Rectal smooth muscle tissue (tissue), 1 donor: Measurements from ENCODE around the gene TKTL1.

Source experiments
- H3K27ac ChIP-seq: one replicate; pipeline ENCODE4 v1.7.0; 2013; ENCODE audit warnings: low read depth, low read length, inconsistent platforms
- H3K27me3 ChIP-seq: one replicate; pipeline ENCODE4 v1.7.0; 2013; ENCODE audit warnings: low read length; ENCODE audit not compliant: control insufficient read depth, insufficient read depth
- H3K36me3 ChIP-seq: one replicate; pipeline ENCODE4 v1.7.0; 2013; ENCODE audit warnings: low read length; ENCODE audit not compliant: control insufficient read depth, insufficient read depth
- H3K4me1 ChIP-seq: one replicate; pipeline ENCODE4 v1.7.0; 2013; ENCODE audit warnings: low read length; ENCODE audit not compliant: control insufficient read depth, insufficient read depth
- H3K4me3 ChIP-seq: one replicate; pipeline ENCODE4 v1.7.0; 2013; ENCODE audit warnings: low read length
- H3K9ac ChIP-seq: one replicate; pipeline ENCODE4 v1.7.0; 2013; ENCODE audit warnings: low read length

TKTL1 gene

DNA sequence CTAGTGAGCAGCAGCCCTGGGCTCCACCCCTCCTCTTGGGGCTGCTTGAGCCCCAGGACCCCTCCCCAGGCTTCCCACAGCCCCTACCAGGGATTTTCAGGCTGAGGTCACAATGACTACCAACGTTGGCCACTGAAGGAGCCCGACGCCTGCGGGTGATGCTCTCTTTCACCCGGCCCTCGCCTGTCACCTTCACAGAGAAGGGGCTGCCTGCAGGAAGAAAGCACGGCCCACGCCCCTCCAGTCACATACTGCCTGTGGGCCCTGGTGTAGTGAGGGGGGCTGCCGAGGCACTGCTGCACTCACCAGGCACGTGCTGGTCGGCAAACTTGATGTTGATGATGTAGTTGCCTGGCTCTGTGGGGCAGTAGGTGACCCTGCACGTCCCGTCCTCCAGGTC, 56.9 kb downstream of the TKTL1 start:
- Histone ChIP-seq H3K36me3 (peaks cover 48% of the 10 kb centered on the region), H3K4me1 (no peaks in the 10 kb centered on the region), H3K9ac (no peak overlapping the region), H3K4me3 (no peak overlapping the region), H3K27ac (peak overlapping the region; percentile 55), H3K27me3 (no peaks in the 10 kb centered on the region)

DNA sequence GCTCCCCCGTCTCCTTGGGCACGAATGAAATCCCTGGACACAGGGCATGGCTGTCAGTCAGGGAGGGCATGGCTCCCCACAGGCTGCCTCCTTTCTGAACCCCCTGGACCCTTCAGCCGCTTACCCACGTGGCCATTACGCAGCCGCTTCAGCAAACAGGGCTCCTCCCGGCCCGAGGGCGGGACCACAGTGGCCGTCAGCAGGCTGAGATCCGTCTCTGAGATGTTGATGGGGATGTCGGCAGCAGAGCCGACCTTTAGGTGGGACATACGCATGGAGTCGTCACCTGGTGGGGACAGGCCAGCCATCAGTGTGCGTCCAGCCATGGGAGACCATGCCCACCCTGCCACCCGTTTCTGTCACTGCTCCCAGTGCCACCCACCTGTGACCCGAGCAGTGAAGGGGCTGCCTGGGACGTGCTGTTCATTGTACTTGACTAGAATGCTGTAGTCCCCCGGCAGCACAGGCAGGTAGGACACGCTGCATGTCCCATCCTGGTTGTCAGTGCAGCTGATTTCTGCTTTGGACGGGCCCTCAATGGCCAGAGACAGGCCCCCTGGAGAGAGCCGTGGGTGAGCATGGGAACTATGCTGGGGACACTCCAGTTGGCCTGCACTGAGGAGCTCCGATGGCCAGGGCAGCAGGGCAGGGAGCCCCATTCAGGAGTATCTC, 57.7 kb downstream of the TKTL1 start:
- Histone ChIP-seq H3K9ac (no peak overlapping the region), H3K4me1 (no peaks in the 10 kb centered on the region), H3K27me3 (no peaks in the 10 kb centered on the region), H3K36me3 (peaks cover 55% of the 10 kb centered on the region), H3K4me3 (no peak overlapping the region), H3K27ac (peak overlapping the region; percentile 74)

DNA sequence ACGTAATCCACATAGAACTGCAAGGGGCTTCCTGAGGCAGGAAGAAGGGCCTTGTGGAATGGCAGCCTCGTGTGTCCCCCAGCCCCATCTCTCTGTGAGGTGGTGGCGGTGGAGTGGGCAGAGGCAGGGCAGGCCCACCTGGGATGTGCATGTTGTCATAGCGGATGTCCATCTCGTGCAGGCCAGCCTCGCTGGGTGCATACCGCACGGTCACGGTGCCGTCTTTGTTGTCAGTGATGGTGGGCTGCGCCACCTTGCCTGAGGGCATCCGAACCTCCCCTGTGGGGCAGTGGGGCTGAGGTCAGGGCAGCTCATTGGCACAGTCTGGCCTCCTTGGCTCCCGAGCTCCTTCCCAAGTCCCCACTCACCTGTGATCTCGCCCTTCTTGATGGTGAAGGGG, 58.4 kb downstream of the TKTL1 start:
- Histone ChIP-seq H3K9ac (no peak overlapping the region), H3K27ac (peak overlapping the region; percentile 74), H3K4me1 (no peaks in the 10 kb centered on the region), H3K4me3 (no peak overlapping the region), H3K36me3 (peaks cover 62% of the 10 kb centered on the region), H3K27me3 (no peaks in the 10 kb centered on the region)

DNA sequence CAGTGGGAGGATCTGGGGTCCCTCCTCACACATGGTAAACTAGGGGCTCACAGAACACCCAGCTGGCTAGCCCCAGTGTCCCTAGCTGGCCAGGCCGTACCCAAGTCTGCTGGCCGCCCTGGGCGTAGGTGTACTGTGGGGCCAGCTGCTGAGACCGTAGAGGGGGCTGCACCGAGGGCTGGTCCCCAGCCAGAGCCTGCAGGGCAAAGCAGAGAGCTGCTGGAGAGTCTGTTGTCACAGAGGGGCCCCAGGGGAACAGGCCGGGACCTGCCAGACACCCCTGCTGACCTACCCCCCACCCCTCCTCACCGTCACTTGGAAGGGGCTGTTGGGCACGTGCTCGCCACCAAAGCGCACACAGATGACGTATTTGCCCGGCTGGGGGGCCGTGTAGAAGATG, 58.9 kb downstream of the TKTL1 start:
- Histone ChIP-seq H3K4me1 (no peaks in the 10 kb centered on the region), H3K27ac (peak overlapping the region; percentile 72)

DNA sequence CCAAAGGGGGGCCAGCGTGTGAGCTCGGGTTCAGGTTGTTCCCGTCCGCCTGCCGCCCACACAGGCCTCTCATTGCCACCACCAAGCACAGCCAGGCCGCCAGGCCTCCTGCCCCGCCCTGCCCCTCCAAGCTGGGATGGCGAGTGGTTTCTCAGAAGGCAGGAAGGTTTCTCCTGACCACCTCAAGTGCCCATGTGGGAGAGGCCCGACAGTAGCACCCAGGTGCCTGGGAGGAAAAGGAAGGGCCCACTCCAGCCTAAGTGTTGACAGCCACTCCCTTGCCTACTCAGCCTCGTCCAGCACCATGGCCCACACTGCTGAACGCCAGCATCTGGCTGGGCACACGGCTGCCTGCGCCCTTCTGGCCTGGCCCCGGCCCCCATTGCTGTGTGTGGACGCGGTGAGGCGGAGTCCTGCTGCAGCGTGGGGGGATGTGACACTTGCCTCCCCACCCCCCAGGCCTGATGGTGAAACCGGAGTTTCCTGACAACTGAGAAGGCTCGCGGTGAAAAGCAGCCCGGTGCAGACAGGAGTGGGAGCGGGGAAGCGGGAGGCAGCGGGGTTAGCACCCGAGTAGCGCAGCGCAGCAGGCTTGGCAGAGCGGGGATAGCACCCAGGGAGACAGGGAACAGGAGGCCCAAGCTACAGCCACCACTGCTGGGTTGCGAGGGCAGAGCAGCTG, 59.6 kb downstream of the TKTL1 start:
- Histone ChIP-seq H3K36me3 (peaks cover 56% of the 10 kb centered on the region), H3K4me3 (no peak overlapping the region), H3K27me3 (no peaks in the 10 kb centered on the region), H3K4me1 (no peaks in the 10 kb centered on the region), H3K9ac (no peak overlapping the region), H3K27ac (peak overlapping the region; percentile 72)

More for the DNA sequence above, 58.9 kb downstream of the TKTL1 start:
- Histone ChIP-seq H3K4me3 (no peak overlapping the region), H3K27me3 (no peaks in the 10 kb centered on the region), H3K36me3 (peaks cover 63% of the 10 kb centered on the region), H3K9ac (no peak overlapping the region)

DNA sequence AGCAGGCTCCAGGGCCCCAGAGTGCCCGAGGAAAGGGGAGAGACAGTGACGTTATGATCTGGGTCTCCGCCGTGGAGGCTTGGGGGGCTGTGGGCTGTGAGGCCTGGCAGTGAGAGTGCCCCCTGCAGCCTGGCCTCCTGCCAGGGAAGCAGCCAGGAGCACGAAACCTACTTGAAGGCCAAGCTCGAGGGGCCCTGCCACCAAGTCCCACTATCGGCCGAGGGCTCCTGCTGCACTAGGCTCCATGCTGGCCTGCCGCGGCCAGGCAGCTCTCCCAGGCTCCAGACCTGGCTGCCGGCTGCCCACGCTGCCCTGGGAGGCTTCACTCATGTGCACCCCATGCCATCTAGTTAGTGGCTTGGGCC, 60.2 kb downstream of the TKTL1 start:
- no peak overlapping the region for H3K4me3 ChIP-seq
- no peaks in the 10 kb centered on the region for H3K4me1 ChIP-seq
- H3K27ac ChIP-seq = peak overlapping the region; percentile 72
- peaks cover 54% of the 10 kb centered on the region for H3K36me3 ChIP-seq
- no peak overlapping the region for H3K9ac ChIP-seq
- no peaks in the 10 kb centered on the region for H3K27me3 ChIP-seq

DNA sequence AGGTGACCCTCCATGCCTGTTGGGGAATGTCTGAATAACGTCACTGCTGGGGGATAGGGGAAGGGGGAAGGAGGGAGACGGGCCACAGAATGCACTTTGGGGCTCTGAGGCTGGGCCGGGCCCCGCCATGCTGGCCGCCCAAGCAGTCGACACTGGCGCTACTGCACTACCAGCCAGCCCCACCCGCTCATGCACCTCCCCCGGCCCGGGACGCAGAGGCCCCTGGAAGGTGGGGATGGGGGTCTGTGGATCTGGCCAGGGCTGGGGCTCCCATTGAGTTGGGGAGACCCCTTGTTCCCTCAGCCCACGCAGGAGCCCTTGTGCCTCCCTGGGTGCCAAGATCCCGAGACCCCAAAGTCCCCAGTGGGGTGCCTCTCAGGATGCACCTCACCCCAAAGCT, 61.0 kb downstream of the TKTL1 start:
- Histone ChIP-seq H3K27me3 (no peaks in the 10 kb centered on the region), H3K4me3 (no peak overlapping the region), H3K36me3 (peaks cover 55% of the 10 kb centered on the region), H3K9ac (no peak overlapping the region), H3K4me1 (no peaks in the 10 kb centered on the region), H3K27ac (peak overlapping the region; percentile 72)

DNA sequence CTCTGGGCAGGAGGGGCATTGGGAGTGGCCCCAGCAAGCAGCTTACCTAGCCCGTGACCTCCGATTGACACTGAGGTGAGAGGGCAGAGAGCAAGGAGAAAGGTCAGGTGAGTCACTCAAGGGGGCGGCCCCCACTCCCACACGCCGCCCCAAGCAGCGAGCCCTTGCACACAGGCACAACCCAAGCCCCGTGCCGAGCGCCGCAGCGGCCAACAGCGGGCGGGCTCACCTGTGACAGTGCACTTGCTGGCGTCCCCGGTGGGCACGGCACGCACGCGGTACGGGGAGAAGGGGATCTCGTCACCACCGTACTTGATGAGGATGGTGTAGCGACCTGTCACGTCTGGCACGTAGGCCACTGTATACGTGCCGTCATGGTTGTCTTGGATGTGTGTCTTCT, 61.6 kb downstream of the TKTL1 start:
- Histone ChIP-seq H3K9ac (no peak overlapping the region), H3K4me3 (no peak overlapping the region), H3K27me3 (no peaks in the 10 kb centered on the region), H3K36me3 (peaks cover 55% of the 10 kb centered on the region), H3K4me1 (no peaks in the 10 kb centered on the region), H3K27ac (peak overlapping the region; percentile 72)

DNA sequence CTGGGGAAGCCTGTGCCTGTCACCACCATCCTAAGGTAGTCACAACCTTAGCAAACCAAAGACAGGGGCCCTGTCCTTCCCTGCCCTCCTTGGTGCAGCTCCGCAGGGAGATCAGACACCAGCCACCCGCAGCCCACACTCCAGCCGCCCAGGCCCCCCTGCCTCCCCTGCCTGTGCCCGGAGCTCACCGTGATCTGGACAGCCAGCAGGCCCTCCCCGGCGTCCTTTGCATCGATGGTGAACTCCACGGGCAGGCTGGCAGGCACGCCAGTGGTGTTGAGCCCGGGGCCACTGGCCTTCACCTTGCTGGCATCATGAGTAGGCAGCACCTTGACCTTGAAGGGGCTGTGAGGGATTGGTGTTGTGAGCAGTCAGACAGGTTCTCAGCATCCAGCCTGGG, 62.4 kb downstream of the TKTL1 start:
- H3K27ac ChIP-seq = peak overlapping the region; percentile 28
- peaks cover 2% of the 10 kb centered on the region for H3K4me1 ChIP-seq
- no peak overlapping the region for H3K9ac ChIP-seq
- no peaks in the 10 kb centered on the region for H3K27me3 ChIP-seq
- peaks cover 56% of the 10 kb centered on the region for H3K36me3 ChIP-seq
- H3K4me3 ChIP-seq = no peak overlapping the region

DNA sequence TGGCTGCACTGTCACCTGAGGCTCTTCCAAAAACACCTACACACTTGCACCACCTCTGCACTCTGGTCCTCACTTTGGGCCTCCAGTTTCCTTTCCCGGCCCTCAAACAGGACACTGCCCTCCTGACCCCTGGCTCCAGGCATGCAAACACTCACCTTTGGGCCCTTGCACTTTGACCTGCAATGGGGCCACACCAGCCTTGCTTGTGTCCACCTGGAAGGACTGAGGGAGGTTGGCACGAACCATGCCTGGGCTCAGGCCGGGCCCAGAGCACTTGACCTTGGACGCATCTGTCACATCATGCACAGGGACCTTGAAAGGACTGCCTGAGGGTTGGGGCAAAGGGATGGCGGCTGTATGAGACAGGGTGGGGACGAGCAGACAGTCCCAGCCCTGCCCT, 63.2 kb downstream of the TKTL1 start:
- H3K36me3 ChIP-seq = peaks cover 49% of the 10 kb centered on the region
- peaks cover 4% of the 10 kb centered on the region for H3K4me1 ChIP-seq
- no peaks in the 10 kb centered on the region for H3K27me3 ChIP-seq
- peak overlapping the region; percentile 64 for H3K27ac ChIP-seq
- H3K4me3 ChIP-seq = no peak overlapping the region
- H3K9ac ChIP-seq = no peak overlapping the region

DNA sequence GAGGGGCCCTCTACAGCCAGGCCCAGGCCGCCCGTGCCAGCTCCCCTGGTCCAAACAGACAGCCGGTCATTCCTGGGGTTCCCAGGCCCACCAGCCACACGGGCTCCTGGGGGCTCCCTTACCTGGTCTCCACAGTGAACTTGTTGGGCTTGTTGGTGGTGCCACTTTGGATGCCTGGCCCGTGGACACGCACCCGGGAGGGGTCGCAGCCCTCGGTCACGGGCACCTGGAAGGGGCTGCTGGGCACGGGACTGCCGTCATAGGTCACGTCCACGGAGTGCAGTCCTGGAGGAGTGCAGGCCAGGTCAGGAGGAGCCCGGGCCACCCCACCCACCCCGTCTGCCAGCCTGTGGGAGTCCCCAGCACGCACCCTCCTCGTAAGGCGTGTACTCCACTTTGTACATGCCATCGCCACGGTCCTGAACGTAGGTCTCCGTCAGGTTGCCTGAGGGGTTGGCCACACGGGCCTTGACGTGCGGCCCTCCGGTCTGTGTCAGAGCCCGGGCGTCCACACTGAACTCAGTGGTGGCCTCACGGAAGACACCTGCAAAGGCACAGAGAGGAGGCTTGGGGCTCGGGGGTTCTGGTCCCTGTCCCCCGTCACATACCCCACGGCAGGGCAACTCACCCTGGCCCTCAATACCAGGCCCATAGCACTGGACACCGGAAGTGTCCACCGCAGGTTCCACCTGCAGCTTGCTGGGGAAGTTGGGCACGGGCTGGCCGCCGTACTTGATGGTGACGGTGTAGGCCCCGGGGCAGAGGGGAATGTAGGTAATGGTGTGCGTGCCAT, 64.0 kb downstream of the TKTL1 start:
- Histone ChIP-seq H3K4me3 (no peak overlapping the region), H3K27me3 (no peaks in the 10 kb centered on the region), H3K36me3 (peaks cover 52% of the 10 kb centered on the region), H3K4me1 (peaks cover 4% of the 10 kb centered on the region), H3K27ac (peak overlapping the region; percentile 64), H3K9ac (no peak overlapping the region)

DNA sequence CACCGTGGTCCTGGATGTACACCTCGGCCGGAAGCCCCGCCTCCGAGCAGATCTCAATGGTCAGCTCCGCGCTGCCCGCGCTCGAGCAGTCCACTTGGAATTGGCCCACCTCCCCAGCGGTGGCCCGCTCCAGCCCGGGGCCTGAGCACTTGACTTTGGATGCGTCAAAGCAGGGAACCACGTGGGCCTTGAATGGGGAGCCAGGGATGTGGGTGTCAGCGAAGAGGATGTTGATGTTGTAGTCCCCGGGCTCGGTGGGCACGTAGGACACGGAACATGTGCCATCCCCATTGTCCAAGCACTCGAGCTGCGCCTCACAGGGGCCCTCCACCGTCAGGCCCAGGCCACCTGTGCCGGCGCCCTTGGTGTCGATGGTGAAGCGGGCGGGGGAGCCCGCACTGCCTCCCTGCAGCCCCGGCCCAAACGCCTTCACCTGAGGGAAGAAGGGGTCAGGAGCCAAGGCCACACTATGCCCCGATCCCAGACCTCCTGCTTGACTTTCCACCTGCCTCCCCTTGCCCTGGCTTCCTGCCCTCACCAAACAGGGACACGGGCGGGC, 64.6 kb downstream of the TKTL1 start:
- H3K36me3 ChIP-seq = peaks cover 50% of the 10 kb centered on the region
- peaks cover 4% of the 10 kb centered on the region for H3K4me1 ChIP-seq
- H3K9ac ChIP-seq = no peak overlapping the region
- H3K27ac ChIP-seq = peak overlapping the region; percentile 64
- H3K4me3 ChIP-seq = no peak overlapping the region
- no peaks in the 10 kb centered on the region for H3K27me3 ChIP-seq
